ENCODE measurements around the gene PHEX. TPM values are rescaled to one million over a fixed set of nuclear protein-coding genes. Genes with fewer than 3 reads are reported as not detected.

The PHEX gene
- total RNA-seq, 1 experiment from 2014 or later = 0.04 TPM

DNA sequence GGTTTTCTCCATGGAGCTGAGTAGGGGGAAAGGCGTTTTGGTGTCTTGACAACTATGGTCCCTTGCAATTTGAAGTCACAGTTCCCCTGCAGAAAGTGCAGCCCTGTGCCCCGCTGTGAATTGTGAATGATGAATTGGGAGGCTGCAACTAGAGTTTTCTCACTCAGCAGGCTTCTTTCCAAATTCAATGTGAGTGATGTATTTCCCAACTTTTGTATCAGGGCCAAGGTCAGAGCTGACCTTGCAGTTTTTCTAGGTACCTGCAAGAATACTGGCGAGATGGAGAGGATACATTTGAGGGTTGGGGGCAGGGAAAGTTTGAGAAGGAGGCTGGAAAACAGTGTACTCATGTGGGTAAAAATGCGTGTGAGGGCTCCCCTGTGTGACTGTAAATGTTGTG, 11.7 kb downstream of the PHEX start:
- no peak for DNase-seq (ENCODE audit: low spot score)

DNA sequence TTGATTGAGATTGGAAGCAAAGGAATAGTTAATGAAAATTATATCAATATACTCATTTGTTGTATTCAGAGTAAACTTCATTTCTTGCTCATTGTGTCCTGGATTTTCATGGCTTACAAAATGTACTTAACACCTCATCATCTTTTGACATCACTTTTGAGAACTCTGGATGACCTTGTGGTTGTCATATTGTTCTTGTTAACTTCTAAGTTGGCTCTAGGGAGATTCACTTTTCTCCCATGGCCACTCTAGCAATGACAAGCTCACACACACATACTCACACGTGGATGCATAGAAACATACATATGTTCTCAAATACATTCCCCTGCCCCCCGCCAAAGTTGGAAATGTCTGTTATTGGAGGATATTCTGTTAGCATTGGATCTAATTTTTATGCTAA, 15.3 kb downstream of the PHEX start:
- Mint-ChIP-seq H3K36me3 (no peaks in the 10 kb centered on the region), H3K4me1 (peaks cover 10% of the 10 kb centered on the region), H3K27ac (no peak overlapping the region), H3K27me3 (ENCODE audit: low read depth) (no peaks in the 10 kb centered on the region), H3K4me3 (no peak overlapping the region), H3K9me3 (no peaks in the 10 kb centered on the region)
- no peak for TF ChIP-seq TEAD4 (CRISPR knock-in tag; IDR thresholded peaks at IDR 0.05)
- TF ChIP-seq EMX1 (CRISPR knock-in tag; IDR thresholded peaks at IDR 0.05) = no peak
- no peak for TF ChIP-seq CREB1 (CRISPR knock-in tag; IDR thresholded peaks at IDR 0.05)
- TF ChIP-seq NFYB (CRISPR knock-in tag; conservative IDR thresholded peaks at IDR 0.05; ENCODE audit: low read depth) = no peak
- no peak for TF ChIP-seq ZNF219 (CRISPR knock-in tag; IDR thresholded peaks at IDR 0.05; ENCODE audit: borderline replicate concordance)
- ATAC-seq (no peak), DNase-seq (ENCODE audit: low spot score) (no peak)
- ChIA-PET POLR2A (no interaction called here), CTCF (no interaction called here)

More for the DNA sequence above, 11.7 kb downstream of the PHEX start:
- ChIA-PET CTCF (no interaction called here), POLR2A (no interaction called here)
- Mint-ChIP-seq H3K4me1 (peaks cover 18% of the 10 kb centered on the region), H3K27me3 (ENCODE audit: low read depth) (no peaks in the 10 kb centered on the region), H3K27ac (peak overlapping the region; percentile 49), H3K9me3 (no peaks in the 10 kb centered on the region), H3K36me3 (no peaks in the 10 kb centered on the region), H3K4me3 (peak overlapping the region; percentile 22; the same call in 1 of the 2 replicates)
- TF ChIP-seq MXD4 (CRISPR knock-in tag; IDR thresholded peaks at IDR 0.05; ENCODE audit: borderline replicate concordance) = no peak
- TF ChIP-seq CREM (CRISPR knock-in tag; IDR thresholded peaks at IDR 0.05) = no peak
- TF ChIP-seq IRF2 (CRISPR knock-in tag; IDR thresholded peaks at IDR 0.05; ENCODE audit: borderline replicate concordance, low read depth) = no peak
- TF ChIP-seq, protein P1, sequence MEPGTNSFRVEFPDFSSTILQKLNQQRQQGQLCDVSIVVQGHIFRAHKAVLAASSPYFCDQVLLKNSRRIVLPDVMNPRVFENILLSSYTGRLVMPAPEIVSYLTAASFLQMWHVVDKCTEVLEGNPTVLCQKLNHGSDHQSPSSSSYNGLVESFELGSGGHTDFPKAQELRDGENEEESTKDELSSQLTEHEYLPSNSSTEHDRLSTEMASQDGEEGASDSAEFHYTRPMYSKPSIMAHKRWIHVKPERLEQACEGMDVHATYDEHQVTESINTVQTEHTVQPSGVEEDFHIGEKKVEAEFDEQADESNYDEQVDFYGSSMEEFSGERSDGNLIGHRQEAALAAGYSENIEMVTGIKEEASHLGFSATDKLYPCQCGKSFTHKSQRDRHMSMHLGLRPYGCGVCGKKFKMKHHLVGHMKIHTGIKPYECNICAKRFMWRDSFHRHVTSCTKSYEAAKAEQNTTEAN (CRISPR knock-in tag; IDR thresholded peaks at IDR 0.05) = no peak
- TF ChIP-seq ZNF317 (CRISPR knock-in tag; IDR thresholded peaks at IDR 0.05; ENCODE audit: borderline replicate concordance, low read depth) = no peak
- TF ChIP-seq ZNF423 (CRISPR knock-in tag; IDR thresholded peaks at IDR 0.05) = no peak
- TF ChIP-seq, protein P2, sequence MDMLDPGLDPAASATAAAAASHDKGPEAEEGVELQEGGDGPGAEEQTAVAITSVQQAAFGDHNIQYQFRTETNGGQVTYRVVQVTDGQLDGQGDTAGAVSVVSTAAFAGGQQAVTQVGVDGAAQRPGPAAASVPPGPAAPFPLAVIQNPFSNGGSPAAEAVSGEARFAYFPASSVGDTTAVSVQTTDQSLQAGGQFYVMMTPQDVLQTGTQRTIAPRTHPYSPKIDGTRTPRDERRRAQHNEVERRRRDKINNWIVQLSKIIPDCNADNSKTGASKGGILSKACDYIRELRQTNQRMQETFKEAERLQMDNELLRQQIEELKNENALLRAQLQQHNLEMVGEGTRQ (CRISPR knock-in tag; IDR thresholded peaks at IDR 0.05) = no peak
- TF ChIP-seq EMX1 (CRISPR knock-in tag; IDR thresholded peaks at IDR 0.05) = no peak
- peak; percentile 43 for ATAC-seq

DNA sequence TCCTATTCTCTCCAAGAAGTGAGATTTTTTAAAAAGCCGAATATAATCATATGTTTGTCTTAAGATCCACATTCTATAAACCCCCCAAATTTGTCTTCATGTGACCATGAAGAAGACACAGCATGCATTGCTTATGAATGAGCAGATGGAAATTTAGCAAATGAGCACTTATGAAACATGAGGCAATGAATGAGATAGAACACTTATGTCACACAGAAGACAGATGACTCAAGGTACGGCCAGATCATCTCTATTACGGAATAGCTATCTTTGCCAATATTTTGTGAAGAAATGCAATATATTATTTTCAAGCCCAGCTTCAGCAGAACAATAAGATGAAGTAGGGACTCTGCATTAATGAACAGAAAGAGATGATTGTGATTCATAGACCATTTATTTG, 21.4 kb downstream of the PHEX start:
- no peak for DNase-seq (ENCODE audit: low spot score)
- Mint-ChIP-seq H3K4me3 (no peak overlapping the region), H3K27me3 (ENCODE audit: low read depth) (no peaks in the 10 kb centered on the region; the same call in 1 of the 2 replicates), H3K9me3 (no peaks in the 10 kb centered on the region), H3K36me3 (no peaks in the 10 kb centered on the region), H3K4me1 (no peaks in the 10 kb centered on the region), H3K27ac (no peak overlapping the region)
- ChIA-PET CTCF (no interaction called here), POLR2A (no interaction called here)
- TF ChIP-seq RELA (CRISPR knock-in tag; IDR thresholded peaks at IDR 0.05; ENCODE audit: borderline replicate concordance) (no peak), USF1 (CRISPR knock-in tag; IDR thresholded peaks at IDR 0.05) (no peak), CREB1 (CRISPR knock-in tag; IDR thresholded peaks at IDR 0.05) (no peak), ZSCAN18 (CRISPR knock-in tag; IDR thresholded peaks at IDR 0.05) (no peak), FOXK1 (CRISPR knock-in tag; IDR thresholded peaks at IDR 0.05) (no peak), OVOL2 (CRISPR knock-in tag; IDR thresholded peaks at IDR 0.05; ENCODE audit: borderline replicate concordance) (no peak), HMGXB4 (CRISPR knock-in tag; IDR thresholded peaks at IDR 0.05) (no peak)
- TF ChIP-seq, protein P3, sequence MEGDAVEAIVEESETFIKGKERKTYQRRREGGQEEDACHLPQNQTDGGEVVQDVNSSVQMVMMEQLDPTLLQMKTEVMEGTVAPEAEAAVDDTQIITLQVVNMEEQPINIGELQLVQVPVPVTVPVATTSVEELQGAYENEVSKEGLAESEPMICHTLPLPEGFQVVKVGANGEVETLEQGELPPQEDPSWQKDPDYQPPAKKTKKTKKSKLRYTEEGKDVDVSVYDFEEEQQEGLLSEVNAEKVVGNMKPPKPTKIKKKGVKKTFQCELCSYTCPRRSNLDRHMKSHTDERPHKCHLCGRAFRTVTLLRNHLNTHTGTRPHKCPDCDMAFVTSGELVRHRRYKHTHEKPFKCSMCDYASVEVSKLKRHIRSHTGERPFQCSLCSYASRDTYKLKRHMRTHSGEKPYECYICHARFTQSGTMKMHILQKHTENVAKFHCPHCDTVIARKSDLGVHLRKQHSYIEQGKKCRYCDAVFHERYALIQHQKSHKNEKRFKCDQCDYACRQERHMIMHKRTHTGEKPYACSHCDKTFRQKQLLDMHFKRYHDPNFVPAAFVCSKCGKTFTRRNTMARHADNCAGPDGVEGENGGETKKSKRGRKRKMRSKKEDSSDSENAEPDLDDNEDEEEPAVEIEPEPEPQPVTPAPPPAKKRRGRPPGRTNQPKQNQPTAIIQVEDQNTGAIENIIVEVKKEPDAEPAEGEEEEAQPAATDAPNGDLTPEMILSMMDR (IDR thresholded peaks at IDR 0.05) = no peak
- ATAC-seq = no peak
